AG10803 (cell line): Measurements from ENCODE around the gene TMEM266.
A peak's percentile ranks its signal among the peaks of the same experiment; 100 is the strongest.

Source experiments
- DNase-seq: peaks from one replicate; pipeline ENCODE4 v3.0.0; 2010; ENCODE audit warnings: low read depth
- H3K4me3 ChIP-seq: 2 replicates; pipeline ENCODE4 v1.5.1; 2011; ENCODE audit warnings: mild to moderate bottlenecking, low read length, control low read depth
- TF ChIP-seq, protein P1 (sequence below): conservative IDR thresholded peaks from 2 replicates; pipeline ENCODE4 v1.5.1; 2011; ENCODE audit warnings: mild to moderate bottlenecking, low read length, control low read depth, inconsistent platforms

Gene TMEM266

DNA sequence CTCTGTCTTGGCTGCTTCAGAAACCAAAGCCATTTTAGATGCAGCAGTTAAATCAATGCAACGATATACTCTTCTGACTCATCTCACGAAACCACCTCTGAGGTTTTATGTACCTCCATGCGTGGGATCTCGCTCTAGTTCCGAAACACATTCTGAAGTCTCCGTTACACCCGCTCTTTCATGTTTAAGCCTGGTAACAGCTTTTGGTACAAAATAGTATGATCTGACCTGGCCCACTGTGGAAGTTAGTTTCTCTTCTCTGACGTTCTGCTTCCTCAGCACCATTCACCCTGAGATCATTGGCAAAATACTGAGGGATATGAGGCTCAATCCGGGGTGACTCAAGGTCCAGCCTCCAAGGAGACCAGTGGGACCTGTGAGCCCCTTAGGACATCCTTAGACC lies 121.9 kb downstream of the TMEM266 start:
- TF ChIP-seq, protein P1, sequence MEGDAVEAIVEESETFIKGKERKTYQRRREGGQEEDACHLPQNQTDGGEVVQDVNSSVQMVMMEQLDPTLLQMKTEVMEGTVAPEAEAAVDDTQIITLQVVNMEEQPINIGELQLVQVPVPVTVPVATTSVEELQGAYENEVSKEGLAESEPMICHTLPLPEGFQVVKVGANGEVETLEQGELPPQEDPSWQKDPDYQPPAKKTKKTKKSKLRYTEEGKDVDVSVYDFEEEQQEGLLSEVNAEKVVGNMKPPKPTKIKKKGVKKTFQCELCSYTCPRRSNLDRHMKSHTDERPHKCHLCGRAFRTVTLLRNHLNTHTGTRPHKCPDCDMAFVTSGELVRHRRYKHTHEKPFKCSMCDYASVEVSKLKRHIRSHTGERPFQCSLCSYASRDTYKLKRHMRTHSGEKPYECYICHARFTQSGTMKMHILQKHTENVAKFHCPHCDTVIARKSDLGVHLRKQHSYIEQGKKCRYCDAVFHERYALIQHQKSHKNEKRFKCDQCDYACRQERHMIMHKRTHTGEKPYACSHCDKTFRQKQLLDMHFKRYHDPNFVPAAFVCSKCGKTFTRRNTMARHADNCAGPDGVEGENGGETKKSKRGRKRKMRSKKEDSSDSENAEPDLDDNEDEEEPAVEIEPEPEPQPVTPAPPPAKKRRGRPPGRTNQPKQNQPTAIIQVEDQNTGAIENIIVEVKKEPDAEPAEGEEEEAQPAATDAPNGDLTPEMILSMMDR: no peak
- DNase-seq: no peak
- H3K4me3 ChIP-seq: no peak overlapping the region

GRCh38 chr15:76183930-76184649 lies 124.3 kb downstream of the TMEM266 start:
- no peak for DNase-seq
- TF ChIP-seq, protein P1: no peak
- no peak overlapping the region for H3K4me3 ChIP-seq

- no peak overlapping the region for H3K4me3 ChIP-seq
- TF ChIP-seq, protein P1: no peak
- no peak for DNase-seq
These were observed 124.9 kb downstream of the TMEM266 start for GRCh38 chr15:76184650-76185035.

- TF ChIP-seq, protein P1: peak; percentile 63
- peak; percentile 74 for DNase-seq
- H3K4me3 ChIP-seq: no peak overlapping the region
These were observed 125.9 kb downstream of the TMEM266 start for GRCh38 chr15:76185716-76186115.

GRCh38 chr15:76187163-76187562 lies 127.4 kb downstream of the TMEM266 start:
- no peak overlapping the region for H3K4me3 ChIP-seq
- TF ChIP-seq, protein P1: no peak
- DNase-seq: no peak

- DNase-seq: no peak
- TF ChIP-seq, protein P1: no peak
- no peak overlapping the region for H3K4me3 ChIP-seq
These were observed 129.3 kb downstream of the TMEM266 start for GRCh38 chr15:76189106-76189505.

DNA sequence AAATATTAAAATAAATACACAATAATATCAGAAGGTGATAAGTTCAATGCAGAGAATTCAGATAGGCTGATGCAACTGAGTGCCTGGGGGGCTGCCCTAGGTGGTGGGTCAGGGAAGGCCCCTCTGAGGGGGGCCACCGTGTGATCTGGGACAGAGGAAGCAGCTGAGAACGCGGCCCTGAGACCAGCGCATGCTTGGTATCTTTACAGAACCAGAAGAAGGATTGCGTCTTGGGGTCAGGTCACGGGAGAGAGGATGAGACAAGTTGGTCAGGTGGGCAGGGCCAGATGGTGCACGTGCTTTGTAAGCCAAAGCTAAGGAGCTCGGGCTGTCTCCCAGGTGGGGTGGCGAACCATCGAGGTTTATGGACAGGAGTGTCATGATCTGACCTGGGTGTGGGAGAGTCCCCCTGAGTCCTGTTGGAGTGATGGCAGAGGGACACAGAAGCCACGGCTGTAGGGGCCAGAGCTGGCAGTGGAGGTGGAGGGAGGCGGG lies 130.3 kb downstream of the TMEM266 start:
- TF ChIP-seq, protein P1: no peak
- H3K4me3 ChIP-seq: no peak overlapping the region
- no peak for DNase-seq
